ENCODE results near the gene HOXC5. TPM values are rescaled to one million over a fixed set of nuclear protein-coding genes. Genes with fewer than 3 reads are reported as not detected.

The HOXC5 gene
- total RNA-seq, 1 experiment from 2014 or later: 1.1 TPM

DNA sequence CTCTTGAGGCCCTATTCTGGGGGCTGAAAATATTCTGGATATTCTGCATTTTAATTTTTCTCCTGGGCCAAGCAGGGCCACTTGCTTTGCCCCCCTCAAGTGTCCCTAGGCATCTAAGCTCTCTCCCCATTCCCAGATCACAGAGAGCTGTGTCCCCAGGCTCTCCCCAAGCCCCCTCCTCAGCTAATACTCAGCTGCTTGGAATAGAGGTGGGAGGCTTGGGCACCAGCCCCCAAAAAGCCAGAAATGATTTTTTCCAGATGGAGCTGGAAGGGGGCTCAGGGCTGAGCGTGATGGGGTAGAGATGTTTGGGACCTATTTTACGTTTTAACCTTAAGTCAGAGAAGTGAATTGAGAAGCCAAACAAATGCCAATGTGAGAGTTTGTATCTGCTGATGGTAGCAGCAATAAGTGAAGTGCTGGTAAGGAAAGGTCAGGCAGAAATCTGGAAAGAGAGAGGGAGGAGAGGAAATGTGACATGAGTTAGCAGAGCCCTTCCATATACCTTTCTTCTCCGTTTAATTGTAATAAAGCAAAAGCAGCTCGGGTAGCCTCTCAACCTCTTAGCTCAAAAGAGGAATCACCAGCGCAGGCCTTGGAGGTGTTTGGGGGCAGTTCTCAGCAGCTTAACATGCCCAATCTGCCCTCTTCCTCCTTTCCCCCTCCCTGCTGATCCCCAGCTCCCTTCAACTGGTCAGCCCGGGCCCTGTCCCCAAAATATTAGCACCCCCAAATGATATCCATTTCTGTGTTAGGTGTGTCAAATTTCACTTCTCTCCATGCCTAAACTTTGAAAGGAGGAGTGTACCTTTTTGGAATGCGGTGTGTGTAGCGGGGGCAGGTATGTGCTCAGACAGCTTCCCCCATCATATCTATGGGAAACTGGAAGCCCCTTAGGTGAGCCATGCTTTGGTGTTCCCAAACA is 9.6 kb upstream of the HOXC5 start (continued):
- TF ChIP-seq TCF7L2 (IDR thresholded peaks at IDR 0.05; ENCODE audit: borderline replicate concordance, extremely low read depth, insufficient read depth, insufficient read length) (no peak), CEBPB (IDR thresholded peaks at IDR 0.05; ENCODE audit: low read depth) (no peak), ZNF274 (IDR thresholded peaks at IDR 0.05; ENCODE audit: low read depth, low read length) (no peak), YY1 (IDR thresholded peaks at IDR 0.05; ENCODE audit: extremely low read depth, insufficient replicate concordance, low read depth, low read length) (no peak), POLR2AphosphoS5 (IDR thresholded peaks at IDR 0.05; ENCODE audit: low read depth, low read length) (no peak), POLR2A (IDR thresholded peaks at IDR 0.05; ENCODE audit: borderline replicate concordance, extremely low read depth, insufficient read depth, insufficient read length) (no peak)
- TF ChIP-seq, protein P1, sequence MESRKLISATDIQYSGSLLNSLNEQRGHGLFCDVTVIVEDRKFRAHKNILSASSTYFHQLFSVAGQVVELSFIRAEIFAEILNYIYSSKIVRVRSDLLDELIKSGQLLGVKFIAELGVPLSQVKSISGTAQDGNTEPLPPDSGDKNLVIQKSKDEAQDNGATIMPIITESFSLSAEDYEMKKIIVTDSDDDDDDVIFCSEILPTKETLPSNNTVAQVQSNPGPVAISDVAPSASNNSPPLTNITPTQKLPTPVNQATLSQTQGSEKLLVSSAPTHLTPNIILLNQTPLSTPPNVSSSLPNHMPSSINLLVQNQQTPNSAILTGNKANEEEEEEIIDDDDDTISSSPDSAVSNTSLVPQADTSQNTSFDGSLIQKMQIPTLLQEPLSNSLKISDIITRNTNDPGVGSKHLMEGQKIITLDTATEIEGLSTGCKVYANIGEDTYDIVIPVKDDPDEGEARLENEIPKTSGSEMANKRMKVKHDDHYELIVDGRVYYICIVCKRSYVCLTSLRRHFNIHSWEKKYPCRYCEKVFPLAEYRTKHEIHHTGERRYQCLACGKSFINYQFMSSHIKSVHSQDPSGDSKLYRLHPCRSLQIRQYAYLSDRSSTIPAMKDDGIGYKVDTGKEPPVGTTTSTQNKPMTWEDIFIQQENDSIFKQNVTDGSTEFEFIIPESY (IDR thresholded peaks at IDR 0.05; ENCODE audit: extremely low read depth, insufficient replicate concordance, low read length): no peak
- TF ChIP-seq, protein P2, sequence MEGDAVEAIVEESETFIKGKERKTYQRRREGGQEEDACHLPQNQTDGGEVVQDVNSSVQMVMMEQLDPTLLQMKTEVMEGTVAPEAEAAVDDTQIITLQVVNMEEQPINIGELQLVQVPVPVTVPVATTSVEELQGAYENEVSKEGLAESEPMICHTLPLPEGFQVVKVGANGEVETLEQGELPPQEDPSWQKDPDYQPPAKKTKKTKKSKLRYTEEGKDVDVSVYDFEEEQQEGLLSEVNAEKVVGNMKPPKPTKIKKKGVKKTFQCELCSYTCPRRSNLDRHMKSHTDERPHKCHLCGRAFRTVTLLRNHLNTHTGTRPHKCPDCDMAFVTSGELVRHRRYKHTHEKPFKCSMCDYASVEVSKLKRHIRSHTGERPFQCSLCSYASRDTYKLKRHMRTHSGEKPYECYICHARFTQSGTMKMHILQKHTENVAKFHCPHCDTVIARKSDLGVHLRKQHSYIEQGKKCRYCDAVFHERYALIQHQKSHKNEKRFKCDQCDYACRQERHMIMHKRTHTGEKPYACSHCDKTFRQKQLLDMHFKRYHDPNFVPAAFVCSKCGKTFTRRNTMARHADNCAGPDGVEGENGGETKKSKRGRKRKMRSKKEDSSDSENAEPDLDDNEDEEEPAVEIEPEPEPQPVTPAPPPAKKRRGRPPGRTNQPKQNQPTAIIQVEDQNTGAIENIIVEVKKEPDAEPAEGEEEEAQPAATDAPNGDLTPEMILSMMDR (IDR thresholded peaks at IDR 0.05 in 2 of 3, conservative IDR thresholded peaks at IDR 0.05 in 1 of 3; ENCODE audit: borderline replicate concordance in 1 of 3, insufficient read depth in 1 of 3, low read depth in 2 of 3, low read length in 2 of 3): no peak
- TF ChIP-seq, protein P3, sequence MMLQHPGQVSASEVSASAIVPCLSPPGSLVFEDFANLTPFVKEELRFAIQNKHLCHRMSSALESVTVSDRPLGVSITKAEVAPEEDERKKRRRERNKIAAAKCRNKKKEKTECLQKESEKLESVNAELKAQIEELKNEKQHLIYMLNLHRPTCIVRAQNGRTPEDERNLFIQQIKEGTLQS (IDR thresholded peaks at IDR 0.05): no peak

Data from HCT116 (cell line).